ENCODE data around the gene ANKDD1A.

The ANKDD1A gene

DNA sequence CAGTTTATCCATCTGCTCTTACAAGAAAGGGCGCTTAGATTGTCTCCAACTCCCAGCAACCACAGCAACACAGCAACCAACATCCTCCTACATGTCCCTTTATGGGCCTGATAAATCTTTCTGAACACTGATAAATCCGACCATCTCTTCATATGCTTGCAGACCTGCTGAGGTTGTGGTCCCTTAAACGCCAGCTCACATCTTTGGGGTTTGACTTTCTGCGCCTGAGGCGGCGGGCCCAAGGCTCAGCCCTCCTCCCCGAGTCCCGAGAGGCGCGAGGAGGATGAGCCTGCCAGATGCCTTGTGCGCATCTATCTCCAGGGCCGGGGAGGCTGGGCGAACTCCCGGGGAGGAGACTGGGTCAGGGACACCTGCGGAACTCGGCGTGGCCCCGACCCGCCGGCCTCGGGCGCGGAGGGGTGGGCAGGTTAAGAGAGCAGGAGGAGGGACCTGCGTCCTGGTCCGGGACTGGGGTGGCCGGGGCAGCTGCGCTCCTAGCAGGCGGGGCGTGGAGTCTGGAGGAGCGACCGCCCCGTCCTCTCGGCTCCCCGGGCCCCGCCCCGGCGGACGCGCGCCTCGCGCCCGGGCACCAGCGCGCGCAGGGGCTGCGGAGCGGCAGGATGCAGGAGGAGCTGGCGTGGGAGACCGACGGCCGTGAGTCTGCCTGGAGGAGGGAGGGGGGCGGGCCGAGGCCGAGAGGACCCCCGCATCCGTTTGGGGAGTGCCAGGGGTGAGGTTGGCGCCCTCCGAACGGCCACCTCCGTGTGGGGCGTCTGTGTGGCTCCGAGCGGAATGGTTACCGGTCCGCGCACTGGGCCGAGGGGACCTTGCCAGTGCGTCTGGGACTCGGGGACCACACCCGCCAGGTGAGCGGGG lies at the start of gene ANKDD1A:
Gene ANKDD1A (plus strand): TSS at position 592 of the 876 bp plus-strand sequence. CDS start 29 bp downstream, at position 621.
- no peak for DNase-seq

DNA sequence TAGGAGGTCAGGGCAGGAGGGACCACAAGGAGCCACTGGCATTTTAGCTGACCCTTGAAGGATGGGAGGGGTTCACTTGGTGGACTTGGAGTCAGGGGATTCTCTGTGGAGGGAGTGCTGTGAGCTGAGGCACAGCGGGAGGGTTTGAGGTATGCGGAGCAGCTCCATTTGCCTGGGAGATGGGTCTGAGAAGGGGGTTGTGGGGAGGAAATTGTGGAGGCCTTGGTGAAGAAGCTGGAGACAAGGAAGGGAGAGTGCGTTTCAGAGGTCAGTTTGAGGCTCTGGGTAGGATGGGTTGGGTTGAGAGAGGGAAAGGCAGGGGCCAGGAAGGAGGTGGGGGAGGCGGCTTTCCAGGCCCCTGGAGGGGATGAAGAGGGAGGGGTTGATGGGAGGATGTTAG lies 49.7 kb upstream of the ANKDD1A start:
- no peak for DNase-seq

DNA sequence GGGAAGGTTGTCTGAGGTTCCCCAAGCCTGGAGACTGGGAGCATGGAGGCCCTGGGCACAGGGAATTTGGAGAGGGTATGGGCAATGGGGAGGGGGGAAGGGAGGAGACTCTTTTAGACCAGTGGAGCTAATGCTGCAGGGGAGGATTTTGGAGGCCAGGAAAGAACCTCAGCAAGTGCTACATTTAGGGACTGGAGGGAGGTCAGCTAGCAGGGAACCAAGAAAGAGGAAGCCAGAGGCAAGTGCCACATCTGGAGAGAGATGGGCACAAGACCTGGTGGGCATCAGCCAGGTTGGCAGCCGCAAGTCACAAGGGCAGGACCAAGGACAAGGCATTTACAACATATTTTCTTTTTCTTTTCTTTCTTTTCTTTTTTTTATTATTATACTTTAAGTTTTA lies 49.3 kb upstream of the ANKDD1A start:
- no peak for DNase-seq

DNA sequence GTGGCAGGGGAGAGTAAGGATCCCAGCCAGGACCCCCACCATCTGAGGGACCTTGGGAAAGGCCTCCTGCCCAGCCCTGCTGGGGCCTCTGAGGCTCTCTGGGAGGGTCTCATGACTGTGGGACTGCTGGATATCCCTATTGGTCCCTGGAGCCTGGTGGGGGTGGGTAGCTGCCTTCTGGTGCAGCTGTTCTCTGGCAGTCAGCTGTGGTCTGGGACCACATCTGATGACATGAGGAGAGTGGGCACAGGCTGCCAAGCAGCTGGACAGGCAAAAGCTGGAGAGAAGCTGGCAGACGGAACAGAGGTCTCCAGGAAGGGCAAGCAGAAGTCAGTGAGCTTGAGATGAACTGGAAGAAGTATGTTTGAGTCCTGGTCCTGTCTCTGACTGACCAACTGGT lies 47.6 kb upstream of the ANKDD1A start:
- DNase-seq = no peak

DNA sequence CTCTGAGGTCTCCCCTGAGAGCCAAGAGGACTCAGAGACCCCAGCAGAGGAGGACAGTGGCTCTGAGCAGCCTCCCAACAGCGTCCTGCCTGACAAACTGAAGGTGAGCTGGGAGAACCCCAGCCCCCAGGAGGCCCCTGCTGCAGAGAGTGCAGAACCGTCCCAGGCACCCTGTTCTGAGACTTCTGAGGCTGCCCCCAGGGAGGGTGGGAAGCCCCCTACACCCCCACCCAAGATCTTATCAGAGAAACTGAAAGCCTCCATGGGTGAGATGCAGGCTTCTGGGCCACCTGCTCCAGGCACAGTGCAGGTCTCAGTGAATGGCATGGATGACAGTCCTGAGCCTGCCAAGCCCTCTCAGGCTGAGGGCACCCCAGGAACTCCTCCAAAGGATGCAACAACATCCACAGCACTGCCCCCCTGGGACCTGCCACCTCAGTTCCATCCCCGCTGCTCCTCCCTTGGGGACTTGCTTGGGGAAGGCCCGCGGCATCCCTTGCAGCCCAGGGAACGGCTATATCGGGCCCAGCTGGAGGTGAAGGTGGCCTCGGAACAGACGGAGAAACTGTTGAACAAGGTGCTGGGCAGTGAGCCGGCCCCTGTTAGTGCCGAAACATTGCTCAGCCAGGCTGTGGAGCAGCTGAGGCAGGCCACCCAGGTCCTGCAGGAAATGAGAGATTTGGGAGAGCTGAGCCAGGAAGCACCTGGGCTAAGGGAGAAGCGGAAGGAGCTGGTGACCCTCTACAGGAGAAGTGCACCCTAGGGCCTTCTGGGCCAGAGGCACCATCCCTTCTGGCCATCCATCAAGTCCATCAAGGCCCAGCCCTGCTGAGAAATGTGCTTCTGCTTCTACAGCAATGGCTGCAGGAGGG lies 46.3 kb upstream of the ANKDD1A start:
- no peak for DNase-seq

DNA sequence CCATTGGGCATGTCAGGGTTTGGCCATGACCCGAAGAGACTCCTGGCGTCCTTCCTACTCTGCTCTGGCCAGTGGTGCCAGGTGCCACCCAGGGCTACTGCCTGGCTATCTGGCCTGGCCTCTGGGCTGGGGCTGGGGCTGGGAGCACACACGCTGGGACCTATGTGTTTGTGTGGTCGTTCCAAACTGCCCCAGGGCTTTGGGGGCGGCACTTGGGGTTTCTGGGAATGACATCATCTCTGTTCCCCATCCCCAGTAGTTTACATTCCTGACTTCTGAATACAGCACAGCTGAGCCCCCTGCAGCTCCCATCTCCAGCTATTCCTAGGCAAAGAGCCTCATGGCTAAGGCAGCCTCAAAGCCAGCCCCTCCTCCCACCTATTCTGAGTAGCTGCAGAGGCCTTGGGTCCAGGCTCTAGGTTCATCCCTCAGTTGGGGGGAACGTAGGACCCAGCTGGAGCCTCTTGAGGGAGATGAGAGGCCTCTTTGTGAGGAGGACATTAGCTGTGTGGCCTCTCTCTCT lies 45.6 kb upstream of the ANKDD1A start:
- DNase-seq = no peak

DNA sequence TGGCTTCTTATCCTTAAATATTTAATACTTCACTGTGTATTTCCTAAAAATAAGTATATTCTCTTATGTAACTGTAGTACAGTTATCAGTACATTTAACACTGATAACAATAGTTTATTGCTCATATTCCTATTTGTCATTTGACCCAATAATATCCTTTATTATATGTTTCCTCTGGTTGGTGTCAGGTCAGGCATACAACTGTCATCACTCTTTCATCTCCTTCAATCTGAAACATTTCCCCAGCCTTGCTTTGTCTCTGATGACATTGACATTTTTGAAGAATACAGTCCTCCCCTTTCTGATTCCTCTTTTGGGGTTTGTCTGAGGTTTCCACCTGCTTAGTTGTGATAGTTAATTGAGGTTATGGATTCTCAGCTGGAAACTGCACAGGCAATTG lies 42.2 kb upstream of the ANKDD1A start:
- DNase-seq = no peak

DNA sequence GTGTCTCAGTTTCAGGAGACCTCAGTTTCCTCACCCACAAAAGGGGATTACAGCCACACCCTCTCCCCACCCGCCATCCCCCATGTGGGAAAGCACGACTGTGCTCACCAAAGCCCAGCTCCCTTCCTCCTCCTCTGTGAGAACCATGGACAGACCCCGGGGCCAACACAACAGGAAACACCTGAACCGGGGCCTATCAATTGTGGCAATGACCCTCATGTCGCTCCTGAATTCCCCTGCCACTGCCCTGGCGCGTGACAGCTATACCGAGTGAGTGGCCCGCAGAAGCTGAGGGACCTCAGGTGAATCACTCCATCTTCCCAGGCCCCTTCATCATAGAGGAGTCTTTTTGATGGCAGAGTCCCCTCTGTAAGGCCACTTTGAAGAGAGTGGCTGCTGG lies 41.3 kb upstream of the ANKDD1A start:
- no peak for DNase-seq

DNA sequence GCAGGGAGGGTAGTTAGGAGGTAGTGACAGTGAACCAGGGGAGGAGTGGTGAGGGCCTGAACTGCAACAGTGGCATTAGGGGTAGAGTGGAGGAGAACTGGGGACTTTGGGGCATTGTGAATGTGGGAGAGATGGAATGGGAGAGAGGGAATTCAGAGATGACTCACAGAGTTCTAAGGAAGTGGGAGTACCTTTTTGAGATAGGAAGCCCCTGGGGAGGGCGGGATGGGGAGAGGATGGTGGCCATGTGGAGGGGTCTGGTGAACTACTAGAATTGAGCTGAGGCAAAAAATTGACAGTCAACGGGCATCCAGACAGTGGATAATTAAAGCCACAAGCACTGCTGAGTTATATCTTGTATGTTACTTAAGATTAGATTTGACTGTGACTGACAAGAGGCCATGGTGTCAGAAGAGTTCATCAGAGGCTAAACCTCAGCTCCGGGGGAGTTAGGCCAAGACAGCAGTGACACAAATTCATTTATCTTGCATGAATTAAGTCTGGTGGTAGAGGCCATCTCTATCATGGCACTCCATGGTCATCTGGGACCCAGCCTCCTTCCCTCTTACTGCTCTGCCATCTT lies 36.0 kb upstream of the ANKDD1A start:
- no peak for DNase-seq

DNA sequence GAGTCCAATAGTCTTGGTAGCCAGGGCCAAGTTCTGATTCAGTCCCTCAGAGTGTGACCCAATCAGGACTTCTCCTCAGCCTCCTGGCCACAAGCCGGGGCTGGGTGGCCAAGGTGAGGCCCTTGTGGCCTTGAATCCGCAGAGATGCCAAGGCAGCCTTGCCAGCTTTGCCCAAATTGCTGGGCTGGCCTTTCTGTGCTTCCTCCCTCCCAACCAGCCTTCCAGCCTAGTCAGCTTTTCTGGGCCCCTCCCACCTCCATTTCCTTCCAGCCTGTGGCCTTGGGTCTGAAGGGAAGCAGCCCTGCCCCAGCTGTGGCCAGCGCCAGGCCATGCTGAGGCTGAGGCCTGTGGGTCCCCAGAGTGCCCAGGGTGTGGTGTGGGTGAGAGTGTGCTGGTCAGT lies 34.3 kb upstream of the ANKDD1A start:
- no peak for DNase-seq

DNA sequence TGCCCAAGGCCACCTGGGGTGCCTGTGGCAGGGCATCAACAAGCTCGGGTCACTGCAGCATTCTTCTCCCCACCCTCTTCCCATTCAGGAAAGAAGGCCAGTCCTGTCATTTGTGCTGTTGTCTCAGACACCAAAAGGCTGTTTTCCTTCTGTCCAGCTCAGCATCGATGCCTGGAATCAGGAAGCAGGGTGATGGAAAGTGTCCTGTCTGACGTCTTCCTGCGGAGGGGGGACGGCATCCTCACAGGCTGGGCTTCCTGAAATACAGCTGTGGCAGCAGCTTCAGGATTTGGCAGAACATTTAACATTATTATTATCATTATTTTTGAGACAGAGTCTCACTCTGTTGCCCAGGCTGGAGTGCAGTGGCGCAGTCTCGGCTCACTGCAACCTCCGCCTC lies 33.0 kb upstream of the ANKDD1A start:
- DNase-seq = no peak

DNA sequence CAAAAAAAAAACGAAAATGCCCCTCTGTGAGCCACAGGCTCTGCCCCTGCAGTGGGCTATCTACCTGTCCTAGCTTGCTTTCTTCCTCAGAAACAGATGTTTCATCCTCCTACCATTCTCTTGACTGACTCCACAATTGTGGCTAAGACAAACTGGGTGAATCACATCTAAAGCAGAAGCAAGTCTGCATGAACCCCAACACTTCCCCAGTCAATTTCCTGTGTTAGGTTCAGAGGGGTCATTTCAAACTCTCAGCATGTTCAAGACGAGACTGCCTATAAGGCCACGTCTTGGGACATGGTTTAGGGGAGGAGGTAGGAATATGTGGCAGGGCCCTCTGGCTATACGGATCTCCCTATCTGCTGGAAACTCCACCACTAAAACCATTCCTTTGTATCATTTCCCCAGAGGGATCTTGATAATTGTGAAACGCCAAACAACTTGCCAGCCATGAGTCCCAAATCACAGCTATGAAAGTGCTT lies 28.6 kb upstream of the ANKDD1A start:
- peak; percentile 42 for DNase-seq

DNA sequence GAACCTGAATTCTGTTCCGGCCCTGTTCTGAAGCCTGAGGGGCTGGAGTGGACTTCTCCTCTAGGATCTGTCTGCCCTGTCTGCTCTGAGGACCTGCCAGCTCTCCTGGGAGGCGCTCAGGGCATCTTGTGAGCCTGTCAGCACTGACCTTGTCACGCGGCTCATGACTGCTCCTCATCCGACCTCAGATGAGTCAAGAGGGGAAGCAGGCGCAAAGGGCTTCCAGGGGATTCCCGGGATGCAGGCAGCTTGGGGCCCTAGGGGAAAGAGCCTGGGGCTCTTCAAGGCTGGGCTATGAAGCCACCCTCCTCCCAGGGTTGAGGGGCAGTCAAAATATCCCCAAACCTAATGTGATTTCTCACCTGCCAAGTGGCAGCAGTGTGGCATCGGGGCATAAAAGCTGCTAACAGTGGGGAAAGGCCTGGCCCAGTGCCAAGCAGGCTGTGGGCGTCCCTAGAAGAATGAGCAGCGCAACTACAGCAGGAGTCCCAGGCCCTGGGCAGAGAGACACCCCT lies 27.6 kb upstream of the ANKDD1A start:
- no peak for DNase-seq

DNA sequence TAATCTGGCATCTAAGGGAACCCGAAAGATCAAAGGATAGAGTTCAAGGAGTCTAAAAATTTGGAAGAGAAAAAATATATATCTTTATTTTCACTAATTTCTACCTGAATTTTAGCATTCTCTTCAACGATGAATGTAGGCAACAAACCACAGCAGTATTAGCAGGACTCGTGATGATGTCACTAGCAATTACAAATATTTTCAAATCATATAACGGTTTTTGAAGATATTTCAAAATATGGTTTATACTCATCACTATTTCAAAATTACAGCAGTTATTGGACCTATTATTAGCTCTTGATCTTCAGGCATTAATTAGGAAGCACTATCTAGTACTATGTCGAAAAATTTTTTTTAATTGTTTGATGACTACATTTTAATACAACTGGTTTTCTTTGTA lies 27.0 kb upstream of the ANKDD1A start:
- DNase-seq = no peak

DNA sequence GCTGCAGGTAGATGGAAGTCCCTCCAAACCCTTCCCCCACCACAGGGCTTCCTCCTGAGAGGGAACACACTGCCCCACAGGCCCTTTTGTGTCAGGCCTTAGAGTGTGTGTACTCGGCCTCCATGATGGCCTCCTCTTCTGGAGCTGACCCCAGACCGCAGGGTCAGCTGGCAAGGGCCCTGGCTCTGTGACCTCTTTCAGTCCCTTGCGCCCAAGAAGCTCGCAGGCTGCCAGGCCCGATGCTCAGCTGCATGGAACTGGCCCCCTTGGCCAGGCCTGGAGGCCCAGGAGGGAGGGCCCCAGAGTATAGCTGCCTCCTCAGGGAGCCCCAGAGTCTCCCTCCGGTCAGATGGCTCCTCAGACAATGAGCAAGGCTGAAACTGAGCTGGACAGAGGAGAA lies 23.4 kb upstream of the ANKDD1A start:
- DNase-seq = no peak

DNA sequence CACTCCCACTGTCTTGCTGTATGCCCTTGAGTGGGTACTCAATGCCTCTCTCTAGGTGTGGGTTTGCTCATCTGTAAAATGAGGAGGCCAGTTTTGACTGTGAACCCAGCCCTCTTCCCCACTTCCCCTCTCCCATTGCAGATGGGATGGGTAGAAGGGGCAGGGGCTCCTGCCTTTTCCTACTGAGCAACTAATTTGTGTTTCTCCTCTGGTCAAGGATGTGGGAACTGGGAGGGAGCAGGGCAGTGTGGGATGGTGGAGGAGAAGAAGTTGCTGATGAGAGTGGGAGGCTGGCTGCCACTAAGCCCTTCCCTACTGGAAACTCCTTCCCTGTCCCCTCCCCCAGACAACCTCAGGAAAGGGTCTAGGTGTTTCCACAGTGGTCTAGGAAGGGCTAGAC lies 20.1 kb upstream of the ANKDD1A start:
- no peak for DNase-seq

DNA sequence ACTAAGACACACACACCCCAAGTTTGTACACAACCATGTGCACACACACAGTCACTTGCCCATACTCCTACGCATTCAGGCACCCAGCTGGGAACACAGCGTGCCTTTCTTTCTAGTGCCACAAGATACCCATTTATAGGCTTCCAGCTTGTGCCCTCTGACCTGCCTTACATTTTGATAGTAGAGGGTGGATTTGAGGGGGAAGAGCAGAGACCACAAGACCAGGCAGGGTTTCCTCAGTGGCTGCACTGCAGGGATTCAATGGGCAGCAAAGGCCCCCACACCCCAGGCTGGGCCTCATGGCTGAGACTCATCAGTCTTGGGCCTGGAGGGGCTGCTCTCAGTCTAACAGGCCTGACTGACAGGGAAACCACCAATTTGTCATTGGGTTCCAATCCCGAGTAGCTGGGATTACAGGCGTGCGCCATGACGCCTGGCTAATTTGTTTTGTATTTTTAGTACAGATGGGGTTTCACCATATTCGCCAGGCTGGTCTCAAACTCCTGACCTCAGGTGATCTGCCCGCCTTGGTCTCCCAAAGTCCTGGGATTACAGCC lies 18.8 kb upstream of the ANKDD1A start:
- no peak for DNase-seq

DNA sequence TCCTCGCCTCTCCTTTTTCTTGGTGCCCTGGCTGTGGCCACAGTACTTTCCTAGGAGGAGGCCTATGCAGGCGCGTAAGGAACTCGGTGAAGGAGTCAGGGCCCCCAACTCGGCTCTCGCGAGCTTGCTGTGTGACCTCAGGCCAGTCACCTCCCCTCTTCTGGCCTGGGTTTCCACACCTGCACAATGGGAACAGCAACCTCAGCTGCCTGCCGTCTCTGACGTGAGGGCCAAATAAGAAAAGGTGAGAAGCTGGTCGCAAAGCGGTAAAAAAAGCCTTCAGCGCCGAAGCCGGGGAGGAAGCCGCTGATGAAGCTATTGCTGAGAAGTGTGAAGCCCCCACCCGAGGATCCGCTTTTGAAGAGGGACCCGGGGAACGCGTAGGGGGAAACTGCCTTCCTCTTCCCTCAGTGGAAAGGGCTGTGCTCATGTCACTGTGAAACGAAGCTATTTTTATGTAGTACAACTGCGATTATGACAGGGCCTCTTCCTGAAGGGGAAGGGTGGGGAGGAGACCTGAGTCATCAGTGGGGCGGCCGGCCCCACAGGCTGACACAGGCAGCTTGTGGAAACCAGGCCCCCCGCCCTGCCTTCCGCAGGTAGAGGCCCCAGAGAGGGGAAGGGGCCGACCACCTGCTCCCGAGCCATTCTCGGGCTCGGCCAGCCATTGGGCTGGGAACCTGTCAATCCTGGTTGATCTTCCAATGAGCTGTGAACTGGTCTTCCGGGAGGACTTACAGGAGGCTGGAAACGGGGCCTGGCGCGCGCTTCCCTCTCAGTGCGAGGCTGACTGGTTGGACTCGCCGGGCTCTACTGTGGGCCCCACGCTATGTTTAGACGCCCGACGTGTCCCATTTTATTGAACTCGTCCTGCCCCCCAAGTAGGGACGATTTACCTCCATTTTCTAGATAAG lies 18.0 kb upstream of the ANKDD1A start:
- peak; percentile 96 for DNase-seq

DNA sequence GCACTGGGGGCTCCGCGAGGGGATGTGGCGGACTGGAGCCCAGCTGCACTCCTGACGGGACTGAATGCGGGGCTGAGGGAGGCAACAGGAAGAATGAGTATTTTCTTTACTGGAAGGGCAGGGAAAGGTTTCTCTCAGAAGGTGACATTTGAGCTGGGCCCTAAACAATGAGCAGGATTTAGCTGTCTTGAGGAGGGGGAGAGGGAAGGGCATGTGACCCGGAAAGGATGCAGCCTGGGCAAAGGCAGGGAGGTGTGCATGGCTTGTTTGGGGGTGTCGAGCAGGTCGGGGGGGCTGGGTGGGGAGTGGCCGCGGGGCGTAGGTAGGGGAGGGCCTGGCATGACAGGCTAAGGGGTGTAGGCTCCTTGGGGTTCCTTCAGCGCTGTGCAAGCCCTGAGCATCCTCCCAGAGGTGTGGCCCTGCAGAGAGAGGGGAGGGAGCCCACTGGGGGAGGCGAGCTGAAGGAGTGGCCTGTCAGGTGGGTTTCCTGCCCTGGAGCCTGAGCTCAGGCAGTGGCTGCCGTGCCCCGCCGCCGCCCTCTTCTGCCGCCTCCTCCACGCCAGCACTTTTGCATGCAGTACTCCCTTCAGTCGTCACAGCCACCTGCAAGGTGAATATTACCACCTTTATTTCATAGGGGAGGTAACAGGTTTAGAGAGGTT lies 17.2 kb upstream of the ANKDD1A start:
- no peak for DNase-seq

DNA sequence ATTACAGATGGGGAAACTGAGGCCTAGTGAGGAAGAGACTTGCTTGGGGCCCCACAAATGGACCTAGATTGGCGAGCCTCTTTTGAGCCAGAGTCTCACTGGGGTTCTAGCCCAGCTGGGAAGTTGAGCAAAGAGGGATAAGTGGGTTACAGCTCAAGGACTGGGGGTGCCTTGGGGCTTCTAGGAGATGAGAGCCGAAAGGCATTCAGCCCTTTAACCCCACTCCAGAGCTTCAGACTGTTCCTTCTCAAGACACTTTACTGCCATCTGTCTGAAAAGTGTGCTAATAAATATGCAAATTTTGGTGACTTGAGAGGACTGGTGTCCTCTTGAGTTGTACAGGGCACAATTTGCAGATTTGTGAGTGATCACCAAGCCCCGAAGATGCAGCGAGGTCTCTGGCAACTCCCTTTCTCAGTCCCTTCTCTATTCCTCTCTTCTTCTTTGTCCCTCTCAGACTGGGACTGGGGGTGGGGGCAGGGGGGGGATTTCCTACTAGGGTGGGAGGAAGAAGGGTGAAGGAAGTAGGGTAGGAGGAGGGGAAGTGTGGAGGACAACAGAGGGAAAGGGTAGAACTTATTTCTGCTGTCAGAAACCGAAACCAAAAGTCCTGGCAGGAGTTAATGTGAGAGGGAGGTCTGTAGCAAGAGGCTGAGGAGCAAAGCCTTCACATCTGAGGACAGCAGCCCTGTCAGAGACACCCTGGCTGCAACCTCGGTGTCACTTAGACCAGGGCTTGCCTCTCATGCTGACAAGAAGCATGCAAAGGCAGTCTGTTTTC lies 16.2 kb upstream of the ANKDD1A start:
- peak; percentile 86 for DNase-seq
